GM21515 (cell line): ENCODE data around the gene INHBE.
"Not testable (repeated sequence)": the region's sequence is repeated elsewhere in the genome, so short reads cannot be mapped to it uniquely, and the experiment has no call there.

Source experiments
- ATAC-seq: cut with Tn5 transposase; IDR thresholded peaks from one replicate; pipeline ENCODE4 v1.9.1; 2021; ENCODE audit not compliant: unreplicated experiment

The INHBE gene, protein sequence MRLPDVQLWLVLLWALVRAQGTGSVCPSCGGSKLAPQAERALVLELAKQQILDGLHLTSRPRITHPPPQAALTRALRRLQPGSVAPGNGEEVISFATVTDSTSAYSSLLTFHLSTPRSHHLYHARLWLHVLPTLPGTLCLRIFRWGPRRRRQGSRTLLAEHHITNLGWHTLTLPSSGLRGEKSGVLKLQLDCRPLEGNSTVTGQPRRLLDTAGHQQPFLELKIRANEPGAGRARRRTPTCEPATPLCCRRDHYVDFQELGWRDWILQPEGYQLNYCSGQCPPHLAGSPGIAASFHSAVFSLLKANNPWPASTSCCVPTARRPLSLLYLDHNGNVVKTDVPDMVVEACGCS

DNA sequence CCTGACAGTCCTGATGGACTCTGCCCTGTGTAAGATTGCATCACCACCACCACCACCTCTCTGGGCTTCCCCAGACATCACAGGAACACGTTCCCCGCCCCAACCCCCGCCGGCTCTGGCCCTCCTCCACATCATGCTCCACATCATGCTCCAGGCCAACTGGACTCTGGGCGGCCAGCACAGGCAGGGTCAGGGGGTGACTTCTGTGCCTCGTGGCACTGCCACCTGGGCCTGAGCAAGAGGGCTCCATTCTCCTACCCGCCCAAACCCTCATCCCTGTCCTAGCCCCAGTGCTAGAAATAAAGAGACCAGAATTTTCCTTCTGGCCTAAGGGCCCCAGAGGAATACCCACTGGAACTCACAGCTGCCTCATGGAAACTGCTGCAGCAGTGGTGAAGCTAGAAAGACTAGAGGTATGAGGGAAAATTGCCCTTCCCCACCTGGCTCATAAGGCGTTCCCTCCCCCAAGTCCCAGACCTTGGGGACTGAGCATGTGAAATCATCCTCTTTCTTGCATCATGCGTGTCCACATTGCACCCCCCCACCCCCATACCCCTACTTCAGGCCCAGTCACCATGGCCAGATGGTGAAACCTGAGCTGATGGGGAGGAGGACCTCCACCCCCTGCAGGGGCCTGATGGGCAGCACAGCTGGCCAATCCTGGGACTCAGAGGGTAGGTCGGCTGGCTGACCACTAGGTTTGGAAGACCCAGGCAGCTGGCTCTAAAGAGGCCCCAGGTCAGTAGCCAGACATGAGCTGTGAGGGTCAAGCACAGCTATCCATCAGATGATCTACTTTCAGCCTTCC lies at the start of gene INHBE:
Gene INHBE, plus strand, starts transcription at position 742 of the 808 bp plus-strand sequence. CDS start 230 bp downstream, outside the sequence.
- no peak for ATAC-seq

DNA sequence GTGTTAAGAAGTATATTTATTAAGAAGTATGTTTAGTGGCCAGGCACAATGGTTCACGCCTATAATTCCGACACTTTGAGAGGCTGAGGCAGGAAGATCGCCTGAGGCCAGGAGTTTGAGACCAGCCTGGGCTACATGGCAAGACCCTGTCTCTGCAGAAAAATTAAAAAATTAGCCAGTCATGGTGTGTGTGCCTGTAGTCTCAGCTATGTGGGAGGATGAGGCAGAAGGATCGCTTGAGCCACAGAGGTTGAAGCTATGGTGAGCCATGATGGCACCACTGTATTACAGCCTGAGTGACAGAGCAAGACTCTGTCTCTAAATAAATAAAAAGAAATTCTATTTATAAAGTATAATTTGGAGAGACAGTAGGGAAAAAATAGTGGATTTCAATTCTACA lies 44.6 kb upstream of the INHBE start:
- no peak for ATAC-seq

DNA sequence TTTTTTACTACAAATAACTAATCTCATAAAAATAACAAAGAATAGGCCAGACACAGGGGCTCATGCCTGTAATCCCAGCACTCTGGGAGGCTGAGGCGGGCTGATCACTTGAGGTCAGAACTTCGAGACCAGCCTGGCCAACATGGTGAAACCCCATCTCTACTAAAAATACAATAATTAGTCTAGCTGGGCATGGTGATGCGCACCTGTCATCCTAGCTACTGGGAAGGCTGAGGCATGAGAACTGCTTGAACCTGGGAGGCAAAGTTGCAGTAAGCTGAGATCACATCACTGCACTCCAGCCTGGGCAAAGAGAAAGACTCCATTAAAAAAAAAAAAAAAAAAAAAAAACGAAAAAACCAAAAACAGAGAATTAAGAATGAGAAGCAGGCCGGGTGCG lies 40.9 kb upstream of the INHBE start:
- ATAC-seq, result not testable (repeated sequence)

DNA sequence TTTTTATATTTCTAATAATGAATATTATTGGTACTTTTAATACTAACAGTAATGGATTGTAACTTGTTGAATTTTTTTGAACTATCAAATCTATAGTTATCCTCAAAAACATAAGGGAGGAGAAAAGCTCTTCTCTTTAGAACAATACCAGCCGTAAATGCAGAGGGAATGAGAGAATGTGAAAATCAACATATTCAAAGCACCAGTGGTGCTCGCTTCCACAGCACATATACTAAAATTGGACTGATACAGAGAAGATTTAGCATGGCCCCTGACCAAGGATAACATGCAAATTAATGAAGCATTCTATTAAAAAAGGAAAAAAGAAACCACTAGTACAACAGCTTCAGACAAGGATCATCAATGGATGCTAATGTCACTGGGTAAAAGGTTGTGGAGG lies 40.0 kb upstream of the INHBE start:
- ATAC-seq, result no peak

DNA sequence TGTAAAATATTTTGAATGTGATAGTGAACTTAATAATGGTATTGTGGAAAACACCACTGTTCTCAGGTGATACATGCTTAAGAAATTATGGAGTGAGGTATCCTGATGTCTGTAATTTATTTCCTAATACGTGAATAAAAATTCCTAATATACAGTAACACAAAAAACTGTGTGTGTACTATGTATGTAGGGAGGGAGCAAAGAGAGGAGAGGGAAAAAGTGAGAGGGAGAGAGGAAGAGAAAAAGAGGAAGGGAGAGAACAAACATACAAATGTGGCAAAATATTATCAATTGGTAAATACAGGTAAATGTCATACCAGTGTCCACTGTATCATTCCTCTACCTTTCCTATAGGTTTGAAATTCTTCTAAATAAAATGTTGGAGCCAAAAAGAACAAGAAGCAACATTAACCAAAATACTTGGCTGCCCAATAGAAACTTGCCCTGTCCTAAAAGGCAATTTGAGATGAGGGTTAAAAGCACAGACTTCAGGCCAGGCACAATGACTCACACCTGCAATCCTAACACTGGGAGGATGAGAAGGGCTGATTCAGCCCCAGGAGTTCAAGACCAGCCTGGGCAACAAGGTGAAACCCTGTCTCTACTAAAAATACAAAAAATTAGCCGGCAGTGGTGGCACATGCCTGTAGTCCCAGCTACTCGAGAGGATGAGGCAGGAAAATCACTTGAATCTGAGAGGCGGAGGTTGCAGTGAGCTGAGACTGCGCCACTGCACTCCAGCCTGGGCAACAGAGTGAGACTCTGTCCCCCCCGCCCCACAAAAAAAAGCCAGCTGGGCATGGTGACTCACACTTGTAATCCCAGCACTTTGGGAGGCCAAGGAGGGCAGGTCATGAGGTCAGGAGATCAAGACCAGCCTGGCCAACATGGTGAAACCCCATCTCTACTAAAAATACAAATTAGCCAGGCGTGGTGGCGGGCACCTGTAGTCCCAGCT lies 38.8 kb upstream of the INHBE start:
- no peak for ATAC-seq

DNA sequence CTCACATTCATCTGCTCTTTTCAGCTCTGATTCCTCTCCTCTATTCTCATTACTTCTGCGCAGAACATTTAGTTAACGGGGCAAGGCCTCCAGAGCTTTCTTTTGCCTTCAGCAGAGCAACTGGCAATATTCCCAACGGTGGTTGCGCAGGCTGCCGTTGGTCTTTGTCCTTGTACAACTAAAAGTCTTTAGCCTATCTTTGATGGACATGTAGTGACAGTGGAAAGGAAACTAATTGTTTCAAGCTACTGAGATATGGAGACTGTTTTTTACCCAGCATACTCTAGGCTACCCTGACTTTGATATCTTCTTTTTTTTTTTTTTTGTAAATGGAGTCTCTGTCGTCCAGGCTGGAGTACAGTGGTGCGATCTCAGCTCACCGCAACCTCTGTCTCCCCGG lies 36.9 kb upstream of the INHBE start:
- ATAC-seq, result no peak

DNA sequence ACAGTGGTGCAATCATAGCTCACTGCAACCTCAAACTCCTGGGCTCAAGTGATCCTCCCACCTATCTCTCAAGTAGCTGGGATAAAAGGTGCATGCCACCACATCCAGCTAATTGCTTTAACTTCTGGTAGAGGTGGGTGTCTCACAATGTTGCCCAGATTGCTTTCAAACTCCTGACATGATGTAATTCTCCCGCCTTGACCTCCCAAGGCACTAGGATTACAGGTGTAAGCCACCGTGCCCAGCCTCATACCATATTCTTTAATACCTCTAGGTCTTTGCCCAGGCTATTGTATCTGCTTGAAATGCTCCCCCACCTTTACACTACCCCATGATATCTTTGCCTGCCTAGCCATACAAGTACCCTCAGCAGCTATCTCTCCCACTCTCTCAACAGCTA lies 35.6 kb upstream of the INHBE start:
- no peak for ATAC-seq

DNA sequence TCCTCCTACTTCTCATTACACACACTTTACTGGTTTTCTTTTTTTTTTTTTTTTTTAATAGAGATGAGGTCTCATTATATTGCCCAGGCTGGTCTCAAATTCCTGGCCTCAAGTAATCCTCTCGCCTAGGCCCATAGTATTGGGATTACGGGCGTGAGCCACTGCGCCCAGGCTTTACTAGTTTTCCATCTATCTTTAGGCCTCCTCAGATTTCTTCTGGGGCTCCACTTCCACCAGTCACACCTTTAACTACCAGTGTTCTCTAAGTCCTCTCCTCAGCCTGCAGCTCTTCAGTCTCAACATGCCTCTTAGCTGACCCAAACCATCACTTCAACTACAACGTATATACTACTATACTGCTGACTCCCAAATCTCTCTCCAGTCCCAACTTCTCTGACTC lies 34.6 kb upstream of the INHBE start:
- no peak for ATAC-seq

DNA sequence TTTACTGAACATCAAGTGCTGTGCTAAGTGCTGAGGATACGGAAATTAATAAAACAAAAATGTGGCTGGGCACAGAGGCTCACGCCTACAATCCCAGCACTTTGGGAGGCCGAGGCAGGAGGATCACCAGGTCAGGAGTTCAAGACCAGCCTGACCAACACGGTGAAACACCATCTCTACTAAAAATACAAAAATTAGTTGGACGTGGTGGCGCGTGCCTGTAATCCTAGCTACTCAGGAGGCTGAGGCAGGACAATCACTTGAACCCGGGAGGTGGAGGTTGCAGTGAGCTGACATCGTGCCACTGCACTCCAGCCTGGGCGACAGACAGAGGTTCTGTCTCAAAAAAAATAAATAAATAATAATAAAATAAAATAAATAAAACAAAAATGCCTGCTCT lies 28.2 kb upstream of the INHBE start:
- ATAC-seq, result not testable (repeated sequence)

DNA sequence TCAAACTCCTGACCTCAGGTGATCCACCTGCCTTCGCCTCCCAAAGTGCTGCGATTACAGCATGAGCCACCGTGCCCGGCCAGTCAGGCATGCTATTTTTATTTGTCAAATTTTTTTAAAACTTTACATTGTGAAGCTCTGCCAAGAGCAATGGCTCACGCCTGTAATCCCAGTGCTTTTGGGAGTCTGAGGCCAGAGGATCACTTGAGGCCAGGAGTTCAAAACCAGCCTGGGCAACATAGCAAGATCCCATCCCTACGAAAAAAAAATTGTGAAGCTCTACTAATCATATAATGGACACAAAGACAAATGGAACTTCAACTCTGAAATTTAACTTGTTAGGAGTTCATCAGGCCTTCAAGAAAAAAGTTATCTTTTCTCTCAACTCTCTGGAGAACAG lies 26.1 kb upstream of the INHBE start:
- no peak for ATAC-seq

DNA sequence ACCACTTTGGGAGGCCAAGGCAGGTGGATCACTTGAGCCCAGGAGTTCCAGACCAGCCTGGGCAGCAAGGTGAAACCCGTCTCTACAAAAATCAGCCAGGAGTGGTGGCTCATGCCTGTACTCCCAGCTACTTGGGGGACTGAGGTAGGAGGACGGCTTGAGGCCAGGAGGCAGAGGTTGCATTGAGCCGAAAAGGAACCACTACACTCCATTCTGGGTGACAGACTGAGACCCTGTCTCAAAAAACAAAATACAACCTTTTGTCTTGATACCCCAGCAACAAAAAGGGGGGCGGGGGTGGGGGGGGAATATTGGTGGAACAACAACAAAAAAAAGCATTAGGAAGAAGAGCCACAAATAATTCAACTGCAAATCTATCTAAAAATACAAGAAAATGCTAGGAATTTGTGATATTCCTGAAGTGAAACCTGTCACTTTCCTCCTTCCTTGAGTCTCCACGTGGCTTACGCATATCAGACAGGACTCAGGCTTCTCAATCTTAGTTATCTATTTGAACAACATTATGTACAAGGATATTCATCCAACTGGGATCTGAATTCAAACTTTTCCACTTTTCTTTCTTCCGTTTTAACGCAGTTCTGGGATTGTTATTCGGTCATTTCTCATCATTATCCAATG lies 25.5 kb upstream of the INHBE start:
- ATAC-seq, result no peak

DNA sequence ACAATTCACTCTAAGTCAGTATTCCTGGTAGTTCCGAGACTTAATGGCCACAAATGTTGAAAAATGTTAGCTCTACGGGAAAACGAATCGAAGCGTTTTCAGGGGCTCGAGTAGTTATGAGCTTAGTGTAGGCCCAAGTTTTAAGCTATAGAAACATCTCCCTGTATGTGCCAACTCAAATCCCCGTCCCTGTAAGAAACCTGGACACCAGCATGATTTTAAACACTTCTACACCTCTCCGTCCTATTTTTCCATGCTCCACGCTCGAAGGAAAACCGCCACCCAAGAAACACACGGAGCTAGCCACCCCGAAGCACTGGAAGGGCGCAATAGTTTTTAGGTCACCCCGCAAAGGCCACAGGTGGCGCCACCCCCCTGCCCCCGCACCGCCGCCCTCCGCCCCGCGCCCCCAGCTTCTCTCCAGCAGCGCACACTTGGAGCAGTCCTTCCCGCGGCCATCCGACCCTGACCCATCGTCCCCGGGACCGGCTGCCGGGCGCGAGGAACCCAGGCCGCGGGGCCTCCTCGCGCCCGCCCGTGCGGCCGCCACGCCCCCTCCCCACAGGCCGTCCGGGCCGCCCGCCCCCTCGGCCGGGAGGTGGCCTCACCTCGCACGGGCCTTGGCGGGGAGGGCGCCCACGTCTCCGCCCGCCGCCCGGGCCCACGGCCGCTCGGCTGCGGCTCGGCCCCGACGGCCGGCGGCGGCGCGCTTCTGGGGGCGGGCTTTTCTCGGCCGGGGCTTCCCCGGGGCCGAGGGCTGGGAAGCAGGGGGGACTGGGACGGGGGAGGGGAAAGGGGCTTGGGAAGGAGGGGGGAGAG lies 24.8 kb upstream of the INHBE start:
- ATAC-seq, result peak; percentile 50

DNA sequence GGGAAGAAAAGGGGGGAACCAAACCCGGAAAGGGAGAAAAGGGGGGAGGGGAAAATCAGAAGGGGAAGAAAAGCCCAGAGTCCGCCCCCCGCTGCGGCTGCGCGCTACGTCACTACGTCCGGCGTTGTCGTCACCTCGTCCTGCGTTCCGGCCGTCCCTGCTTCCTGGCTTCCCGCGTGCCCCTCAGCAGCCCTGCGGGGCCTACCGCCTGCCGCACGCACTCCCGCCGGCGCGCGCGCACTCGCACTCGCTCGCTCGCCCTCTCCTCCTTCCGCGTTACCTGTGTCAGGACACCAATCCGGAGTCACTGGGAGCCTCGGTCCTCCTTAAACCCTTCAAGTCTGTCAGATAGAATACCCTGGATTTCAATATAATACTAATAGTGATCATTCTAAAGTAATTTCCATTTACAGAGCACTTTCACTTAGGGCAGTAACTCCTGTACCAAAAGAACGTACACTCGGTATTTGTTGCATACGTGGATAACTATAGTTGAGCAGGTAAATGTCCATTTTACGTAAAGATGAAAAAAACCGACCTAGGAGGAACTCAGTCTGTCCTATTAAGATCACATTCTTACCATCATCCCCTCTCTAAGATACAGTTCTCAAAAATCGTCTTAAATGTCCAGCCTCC lies 24.1 kb upstream of the INHBE start, which contains the start of gene R3HDM2:
Gene R3HDM2, minus strand, starts transcription at position 113 of the 636 bp plus-strand sequence. CDS start 120,615 bp downstream, outside the sequence.
- peak; percentile 92 for ATAC-seq

DNA sequence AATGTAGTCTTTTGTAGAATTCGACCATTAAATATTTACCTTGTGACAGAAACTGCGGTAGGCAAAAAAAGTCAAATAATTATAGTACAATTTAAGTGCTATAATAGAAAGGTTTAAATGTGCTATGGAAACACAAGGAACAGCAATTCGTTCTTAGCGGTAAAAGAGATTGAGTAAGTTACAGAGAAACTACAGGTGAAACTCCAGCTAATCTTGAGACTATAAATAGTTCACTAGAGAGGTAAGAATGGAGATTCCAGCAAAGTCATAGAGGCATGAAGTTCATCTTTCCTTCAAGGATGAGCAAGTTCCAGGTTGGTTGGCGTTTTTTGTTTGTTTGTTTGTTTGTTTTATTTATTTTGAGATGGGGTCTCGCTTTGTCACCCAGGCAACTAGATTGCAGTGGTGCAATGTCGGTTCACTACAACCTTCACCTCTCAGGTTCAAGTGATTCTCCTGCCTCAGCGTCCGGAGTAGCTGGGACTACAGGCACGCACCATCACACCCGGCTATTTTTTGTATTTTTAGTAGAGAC lies 23.4 kb upstream of the INHBE start:
- no peak for ATAC-seq

DNA sequence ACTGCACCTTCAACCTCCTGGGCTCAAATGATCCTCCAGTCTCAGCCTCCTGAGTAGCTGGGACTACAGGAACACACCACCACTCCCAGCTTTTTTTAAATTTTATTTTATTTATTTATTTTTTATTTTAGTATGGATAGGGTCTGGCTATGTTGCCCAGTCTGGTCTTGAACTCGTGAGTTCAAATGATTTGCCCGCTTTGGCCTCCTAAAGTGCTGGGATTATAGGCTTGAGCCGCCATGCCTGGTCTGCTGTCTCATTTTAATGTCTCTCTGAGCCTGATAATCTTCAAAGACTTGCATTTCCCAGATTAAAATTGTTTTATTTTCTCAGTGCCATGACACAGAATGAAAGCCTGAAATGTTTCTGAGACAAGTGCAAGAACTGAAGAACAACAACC lies 21.7 kb upstream of the INHBE start:
- no peak for ATAC-seq

DNA sequence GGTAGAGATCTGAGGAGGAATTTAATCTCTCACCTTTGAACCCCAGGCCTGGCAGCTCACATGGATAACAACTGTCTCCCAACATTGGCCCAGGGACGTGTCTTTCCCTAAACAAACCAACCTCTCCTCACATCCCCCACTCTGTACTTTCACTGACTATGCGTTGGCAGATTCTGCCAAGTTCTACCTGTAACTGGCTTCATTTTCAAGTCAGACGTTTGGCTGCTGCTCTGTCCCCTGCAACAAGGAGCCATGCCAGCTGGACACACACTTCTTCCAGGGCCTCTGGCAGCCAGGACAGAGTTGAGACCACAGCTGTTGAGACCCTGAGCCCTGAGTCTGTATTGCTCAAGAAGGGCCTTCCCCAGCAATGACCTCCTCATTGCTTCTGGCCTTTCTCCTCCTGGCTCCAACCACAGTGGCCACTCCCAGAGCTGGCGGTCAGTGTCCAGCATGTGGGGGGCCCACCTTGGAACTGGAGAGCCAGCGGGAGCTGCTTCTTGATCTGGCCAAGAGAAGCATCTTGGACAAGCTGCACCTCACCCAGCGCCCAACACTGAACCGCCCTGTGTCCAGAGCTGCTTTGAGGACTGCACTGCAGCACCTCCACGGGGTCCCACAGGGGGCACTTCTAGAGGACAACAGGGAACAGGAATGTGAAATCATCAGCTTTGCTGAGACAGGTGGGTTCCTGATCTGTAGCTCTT lies 20.4 kb upstream of the INHBE start, which contains the start of gene INHBC:
Gene INHBC, plus strand, starts transcription at position 268 of the 707 bp plus-strand sequence. Its CDS starts 103 bp downstream, at position 371.
- no peak for ATAC-seq

DNA sequence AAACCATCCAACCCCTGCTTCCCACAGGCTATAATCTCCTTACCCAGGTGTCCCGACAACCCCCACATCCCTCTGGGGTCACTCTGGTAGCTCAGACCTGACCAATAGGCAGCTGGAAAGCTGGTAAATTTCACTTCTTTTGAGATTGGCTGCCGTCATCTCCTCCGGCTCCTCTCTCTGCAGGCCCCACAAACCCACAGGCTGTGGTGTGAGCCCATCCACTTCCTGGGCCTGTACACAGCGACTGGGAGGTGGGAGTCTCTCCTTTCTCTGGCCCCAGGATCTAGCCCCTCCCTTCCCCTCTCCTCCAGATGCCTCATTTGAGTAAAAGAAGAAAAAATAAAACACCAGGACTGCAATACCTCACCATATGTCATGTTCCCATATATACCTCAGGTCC lies 19.8 kb upstream of the INHBE start:
- ATAC-seq, result no peak

DNA sequence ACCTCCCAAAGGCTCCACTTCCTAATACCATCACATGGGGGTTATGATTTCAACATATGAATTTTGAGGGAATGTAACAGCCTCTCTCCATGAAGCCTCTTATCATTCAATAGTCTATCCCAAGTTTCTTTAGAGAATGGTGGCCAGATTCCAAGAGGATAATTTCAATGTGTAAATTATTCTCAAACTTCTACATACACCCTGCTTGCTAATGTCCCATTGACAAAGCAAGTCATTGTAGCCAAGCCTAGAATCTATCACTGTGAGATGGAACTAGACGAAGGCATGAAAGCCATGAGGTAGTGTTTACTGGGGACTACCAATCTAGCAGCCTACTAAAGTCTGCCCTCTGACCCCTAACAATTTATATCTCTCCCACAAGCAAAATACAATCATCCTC lies 16.7 kb upstream of the INHBE start:
- ATAC-seq, result no peak
